ENCODE results near the gene THOC7. TPM values are rescaled to one million over a fixed set of nuclear protein-coding genes. Genes with fewer than 3 reads are reported as not detected.

Gene THOC7
- total and polyA plus RNA-seq, 12 donors: 34.8 to 144 (median 65.7) TPM

GRCh38 chr3:63808633-63809032, 55.0 kb downstream of the THOC7 start:
- intact Hi-C loops (cut with DNase I): no loop called here
- H3K9me3 ChIP-seq (replicated peaks in 1 of 3): no peaks in the 10 kb centered on the region
- H3K27ac ChIP-seq: no peak overlapping the region
- TF ChIP-seq POLR2A (IDR thresholded peaks at IDR 0.05) (no peak), CTCF (IDR thresholded peaks at IDR 0.05) (no peak)
- H3K36me3 ChIP-seq (replicated peaks in 1 of 2): no peaks in the 10 kb centered on the region
- H3K4me3 ChIP-seq: no peak overlapping the region
- WGBS, 4 donors: 82 to 91% (median 88%) methylated on average over 3 of the region's 3 CpGs
- no peak for DNase-seq
- H3K4me1 ChIP-seq (replicated peaks in 1 of 2): no peaks in the 10 kb centered on the region
- H3K27me3 ChIP-seq: no peaks in the 10 kb centered on the region

GRCh38 chr3:63807961-63808565, 55.5 kb downstream of the THOC7 start:
- no peaks in the 10 kb centered on the region for H3K27me3 ChIP-seq
- TF ChIP-seq CTCF (IDR thresholded peaks at IDR 0.05) (no peak), POLR2A (IDR thresholded peaks at IDR 0.05) (no peak)
- H3K4me1 ChIP-seq (replicated peaks in 1 of 2): no peaks in the 10 kb centered on the region
- DNase-seq: no peak
- H3K4me3 ChIP-seq: no peak overlapping the region
- no peaks in the 10 kb centered on the region for H3K9me3 ChIP-seq (replicated peaks in 1 of 3)
- intact Hi-C loops (cut with DNase I): no loop called here
- WGBS, 4 donors: 55 to 71% (median 64%) methylated on average over 5 of the region's 5 CpGs
- H3K36me3 ChIP-seq (replicated peaks in 1 of 2): no peaks in the 10 kb centered on the region
- H3K27ac ChIP-seq: no peak overlapping the region

- no peak overlapping the region for H3K4me3 ChIP-seq
- H3K9me3 ChIP-seq (replicated peaks in 1 of 3): no peaks in the 10 kb centered on the region
- no peak for TF ChIP-seq CTCF (IDR thresholded peaks at IDR 0.05)
- TF ChIP-seq POLR2A (IDR thresholded peaks at IDR 0.05): no peak
- H3K4me1 ChIP-seq (replicated peaks in 1 of 2): no peaks in the 10 kb centered on the region
- DNase-seq: no peak
- H3K27me3 ChIP-seq: no peaks in the 10 kb centered on the region
- WGBS, 4 donors: 81 to 95% (median 87%) methylated on average over 5 of the region's 5 CpGs
- H3K27ac ChIP-seq: no peak overlapping the region
- H3K36me3 ChIP-seq (replicated peaks in 1 of 2): no peaks in the 10 kb centered on the region
- intact Hi-C loops (cut with DNase I): no loop called here
Observed at GRCh38 chr3:63803911-63804310, 59.7 kb downstream of the THOC7 start.

GRCh38 chr3:63800097-63800496, 63.5 kb downstream of the THOC7 start:
- Histone ChIP-seq H3K4me3 (no peak overlapping the region), H3K36me3 (replicated peaks in 1 of 2) (no peaks in the 10 kb centered on the region), H3K27me3 (no peaks in the 10 kb centered on the region), H3K9me3 (replicated peaks in 1 of 3) (no peaks in the 10 kb centered on the region), H3K4me1 (replicated peaks in 1 of 2) (no peaks in the 10 kb centered on the region), H3K27ac (no peak overlapping the region)
- no peak for TF ChIP-seq CTCF (IDR thresholded peaks at IDR 0.05)
- no peak for TF ChIP-seq POLR2A (IDR thresholded peaks at IDR 0.05)
- WGBS, 4 donors: 66 to 74% (median 69%) methylated on average over 5 of the region's 5 CpGs
- intact Hi-C loops (cut with DNase I): no loop called here
- no peak for DNase-seq

Measured in adrenal gland (tissue), 12 donors.